Stimulated activated naive CD8-positive, alpha-beta T cell treated with anti-CD3 and anti-CD28 coated beads, Interleukin-15, amount 100 ng/mL, for 72 hours (primary cell): ENCODE data around the gene DDAH1.

Experiments
- ATAC-seq: fragments of 150-1000 bp; cut with Tn5 transposase; 2 replicates; pipeline ENCODE4 v1.10.0; 2021; ENCODE audit warnings: mild to moderate bottlenecking, moderate library complexity
- DNase-seq, 2 donors: peaks; one replicate each; pipeline ENCODE4 v3.0.0; 2021 to 2022
- H3K27ac Mint-ChIP-seq, 2 donors: one replicate each; pipeline ENCODE4 v1.8.0; 2022; ENCODE audit warnings: mild to moderate bottlenecking in 2 of 2, mixed read lengths in 2 of 2, moderate library complexity in 2 of 2
- H3K27me3 Mint-ChIP-seq: one replicate; pipeline ENCODE4 v1.8.0; 2022; ENCODE audit warnings: mixed read lengths
- H3K4me1 Mint-ChIP-seq: one replicate; pipeline ENCODE4 v1.8.0; 2022; ENCODE audit warnings: mild to moderate bottlenecking, mixed read lengths
- H3K4me3 Mint-ChIP-seq, 2 donors: one replicate each; pipeline ENCODE4 v1.8.0; 2022; ENCODE audit warnings: mild to moderate bottlenecking in 2 of 2, mixed read lengths in 2 of 2, moderate library complexity in 1 of 2
- H3K9me3 Mint-ChIP-seq, 2 donors: one replicate each; pipeline ENCODE4 v1.8.0; 2022; ENCODE audit warnings: mixed read lengths in 2 of 2

The DDAH1 gene

GRCh38 chr1:85397490-85398032 lies 67.4 kb downstream of the DDAH1 start:
- Mint-ChIP-seq H3K4me1 (no peaks in the 10 kb centered on the region), H3K27ac (no peak overlapping the region), H3K9me3 (no peaks in the 10 kb centered on the region), H3K4me3 (no peak overlapping the region), H3K27me3 (no peaks in the 10 kb centered on the region)
- DNase-seq, result no peak
- ATAC-seq, result no peak

DNA sequence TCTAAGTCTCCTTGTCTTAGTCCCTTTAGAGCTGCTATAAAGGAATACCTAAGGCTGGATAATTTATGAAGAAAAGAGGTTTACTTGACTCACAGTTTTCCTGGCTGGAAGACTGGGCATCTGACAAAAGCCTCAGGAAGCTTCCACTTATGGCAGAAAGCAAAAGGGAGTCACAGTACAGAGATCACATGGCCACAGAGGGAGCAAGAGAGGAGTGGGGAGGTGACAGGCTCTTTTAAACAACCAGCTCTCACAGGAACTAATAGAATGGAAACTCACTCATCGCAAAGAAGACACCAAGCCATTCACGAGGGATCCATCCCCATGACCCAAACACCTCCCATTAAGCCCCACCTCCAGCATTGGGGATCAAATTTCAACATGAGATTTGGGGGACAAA lies 68.8 kb downstream of the DDAH1 start:
- Mint-ChIP-seq H3K9me3 (no peaks in the 10 kb centered on the region), H3K27ac (no peak overlapping the region), H3K4me1 (no peaks in the 10 kb centered on the region), H3K4me3 (no peak overlapping the region), H3K27me3 (no peaks in the 10 kb centered on the region)
- DNase-seq (no peak), ATAC-seq (no peak)

- Mint-ChIP-seq H3K4me3 (no peak overlapping the region), H3K27ac (no peak overlapping the region), H3K9me3 (no peaks in the 10 kb centered on the region), H3K27me3 (no peaks in the 10 kb centered on the region), H3K4me1 (no peaks in the 10 kb centered on the region)
- DNase-seq (no peak), ATAC-seq (no peak)
These were observed 70.8 kb downstream of the DDAH1 start for GRCh38 chr1:85394130-85394529.

DNA sequence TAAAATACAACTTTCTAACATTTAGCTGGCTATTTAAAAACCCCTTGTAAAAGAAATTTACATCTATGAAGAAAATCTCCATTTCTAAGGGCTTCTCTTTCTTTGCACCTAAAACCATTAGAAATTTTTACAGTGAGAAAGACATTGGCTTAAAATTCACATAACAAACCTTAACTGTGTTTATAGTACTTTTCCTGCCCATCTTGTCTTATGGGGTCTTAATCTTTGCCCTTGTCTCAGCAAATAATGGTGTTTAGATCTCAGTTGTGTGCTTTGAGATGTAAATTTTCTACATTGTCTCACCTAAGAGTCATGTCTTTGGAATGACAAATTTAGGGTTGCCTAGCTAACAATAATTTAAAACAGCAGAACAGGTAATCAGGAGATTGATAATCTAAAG lies 71.5 kb downstream of the DDAH1 start:
- Mint-ChIP-seq H3K9me3 (no peaks in the 10 kb centered on the region), H3K4me3 (no peak overlapping the region)
- no peak for DNase-seq

GRCh38 chr1:85388416-85388815 lies 76.5 kb downstream of the DDAH1 start:
- no peak overlapping the region for H3K27ac Mint-ChIP-seq
- no peak overlapping the region for H3K4me3 Mint-ChIP-seq
- H3K4me1 Mint-ChIP-seq, result no peaks in the 10 kb centered on the region
- H3K9me3 Mint-ChIP-seq, result peaks cover 8 to 13% of the 10 kb centered on the region in 2 donors
- H3K27me3 Mint-ChIP-seq, result peaks cover 10% of the 10 kb centered on the region
- DNase-seq (no peak), ATAC-seq (no peak)

More for the DNA sequence above, 71.5 kb downstream of the DDAH1 start:
- Mint-ChIP-seq H3K4me1 (no peaks in the 10 kb centered on the region), H3K27ac (no peak overlapping the region), H3K27me3 (no peaks in the 10 kb centered on the region)
- ATAC-seq, result no peak

GRCh38 chr1:85387781-85388180 lies 77.2 kb downstream of the DDAH1 start:
- DNase-seq (no peak), ATAC-seq (no peak)
- H3K27me3 Mint-ChIP-seq, result peaks cover 10% of the 10 kb centered on the region
- H3K9me3 Mint-ChIP-seq, result peaks cover 8 to 13% of the 10 kb centered on the region in 2 donors
- H3K27ac Mint-ChIP-seq, result no peak overlapping the region
- no peaks in the 10 kb centered on the region for H3K4me1 Mint-ChIP-seq
- H3K4me3 Mint-ChIP-seq, result no peak overlapping the region

GRCh38 chr1:85386068-85386722 lies 78.8 kb downstream of the DDAH1 start:
- ATAC-seq, result no peak
- no peaks in the 10 kb centered on the region for H3K4me1 Mint-ChIP-seq
- no peak overlapping the region for H3K4me3 Mint-ChIP-seq
- H3K27me3 Mint-ChIP-seq, result peaks cover 10% of the 10 kb centered on the region
- no peak overlapping the region for H3K27ac Mint-ChIP-seq
- peaks cover 8 to 21% of the 10 kb centered on the region in 2 donors for H3K9me3 Mint-ChIP-seq
- DNase-seq, result no peak

DNA sequence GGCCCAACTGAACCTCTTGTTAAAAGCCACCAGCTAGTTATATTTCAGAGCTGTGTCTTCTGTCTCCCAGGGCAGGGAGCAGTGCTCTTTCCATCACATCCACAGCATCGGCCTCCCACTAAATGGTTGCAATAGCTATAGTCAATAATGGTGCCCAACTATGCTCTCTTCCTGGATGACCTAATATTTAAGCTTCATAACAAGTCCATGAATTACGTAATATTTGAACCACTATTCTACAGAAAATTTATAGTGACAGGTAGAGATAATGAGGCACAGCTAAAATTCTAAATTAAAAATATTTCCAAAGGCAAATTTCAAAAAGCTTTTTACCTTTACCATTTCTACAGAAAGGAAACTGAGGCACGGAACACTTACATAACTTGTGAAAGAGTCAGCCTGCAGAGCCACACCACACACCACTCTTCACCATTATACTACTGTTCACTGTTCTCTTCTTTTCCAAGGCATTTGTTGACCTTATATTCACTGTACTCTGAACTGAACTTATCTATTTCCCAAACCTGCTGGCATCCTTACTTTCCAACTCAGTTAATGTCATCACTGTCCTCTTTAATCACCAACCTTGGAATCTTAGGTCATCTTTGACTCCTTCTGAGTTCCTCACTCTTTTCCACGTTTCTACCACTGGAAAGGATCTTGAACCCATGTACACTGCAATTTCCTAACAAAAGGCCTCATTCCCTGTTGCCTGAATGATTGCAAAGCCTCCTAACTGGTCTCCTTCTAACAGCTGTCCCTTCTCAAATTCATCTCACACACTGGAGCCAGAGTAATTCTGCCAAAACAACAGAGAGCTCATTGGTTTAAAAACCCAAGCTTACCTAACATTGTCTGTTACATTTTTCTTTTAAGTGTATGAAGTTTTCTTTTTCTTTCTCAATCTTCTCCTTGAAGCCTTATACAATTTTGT lies 85.5 kb downstream of the DDAH1 start:
- Mint-ChIP-seq H3K4me3 (no peak overlapping the region), H3K27me3 (peaks cover 7% of the 10 kb centered on the region), H3K4me1 (no peaks in the 10 kb centered on the region), H3K27ac (no peak overlapping the region), H3K9me3 (peaks cover 0 to 8% of the 10 kb centered on the region in 2 donors)
- DNase-seq, result no peak
- ATAC-seq, result no peak

DNA sequence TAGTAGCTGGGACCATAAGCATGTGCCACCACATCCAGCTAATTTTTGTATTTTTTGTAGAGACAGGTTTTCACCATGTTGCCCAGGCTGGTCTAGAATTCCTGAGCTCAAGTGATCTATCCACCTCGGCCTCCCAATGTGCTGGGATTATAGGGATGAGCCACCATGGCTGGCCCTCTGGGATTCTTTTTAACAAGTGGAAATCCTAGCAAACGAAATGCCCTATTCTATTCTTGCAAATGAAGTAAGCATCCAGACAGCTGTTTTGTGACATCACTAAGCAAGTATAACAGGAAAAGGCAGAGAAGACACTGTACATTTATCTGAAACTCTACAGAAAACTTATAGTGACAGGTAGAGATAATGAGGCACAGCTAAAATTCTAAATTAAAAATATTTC lies 86.4 kb downstream of the DDAH1 start:
- Mint-ChIP-seq H3K4me1 (no peaks in the 10 kb centered on the region), H3K27me3 (peaks cover 10% of the 10 kb centered on the region), H3K27ac (no peak overlapping the region), H3K4me3 (no peak overlapping the region), H3K9me3 (peaks cover 0 to 8% of the 10 kb centered on the region in 2 donors)
- DNase-seq (no peak), ATAC-seq (no peak)

GRCh38 chr1:85376356-85376755 lies 88.6 kb downstream of the DDAH1 start:
- no peak for ATAC-seq
- H3K27me3 Mint-ChIP-seq, result peaks cover 15% of the 10 kb centered on the region
- H3K27ac Mint-ChIP-seq, result no peak overlapping the region
- no peaks in the 10 kb centered on the region for H3K9me3 Mint-ChIP-seq
- no peak overlapping the region for H3K4me3 Mint-ChIP-seq
- H3K4me1 Mint-ChIP-seq, result no peaks in the 10 kb centered on the region
- DNase-seq, result no peak

GRCh38 chr1:85375493-85375892 lies 89.5 kb downstream of the DDAH1 start:
- DNase-seq, result no peak
- no peaks in the 10 kb centered on the region for H3K9me3 Mint-ChIP-seq
- no peak overlapping the region for H3K4me3 Mint-ChIP-seq
- no peaks in the 10 kb centered on the region for H3K4me1 Mint-ChIP-seq
- no peak for ATAC-seq
- H3K27me3 Mint-ChIP-seq, result peaks cover 15% of the 10 kb centered on the region
- H3K27ac Mint-ChIP-seq, result no peak overlapping the region

DNA sequence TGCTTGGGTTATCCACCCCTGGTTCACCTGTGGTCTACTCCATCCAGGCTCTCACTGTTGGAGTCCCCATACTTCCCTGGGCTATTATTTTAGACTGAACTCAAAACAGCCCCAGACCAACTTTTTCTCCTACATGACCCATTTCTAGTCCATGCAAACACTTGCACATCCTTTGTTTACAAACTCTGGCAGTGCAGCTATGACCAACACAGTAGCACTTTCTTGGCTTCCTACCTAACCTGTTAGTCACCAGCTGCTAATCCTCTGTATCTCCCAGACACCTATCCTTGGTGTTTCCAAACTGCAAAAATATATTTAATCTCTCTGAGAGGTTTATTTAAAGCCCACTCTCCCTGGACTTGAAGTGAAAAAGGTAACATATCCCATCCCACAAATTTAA lies 90.8 kb downstream of the DDAH1 start:
- DNase-seq (no peak), ATAC-seq (no peak)
- Mint-ChIP-seq H3K4me1 (no peaks in the 10 kb centered on the region), H3K27ac (no peak overlapping the region), H3K4me3 (no peak overlapping the region), H3K9me3 (no peaks in the 10 kb centered on the region), H3K27me3 (peaks cover 15% of the 10 kb centered on the region)

- no peak for DNase-seq
- peaks cover 15% of the 10 kb centered on the region for H3K27me3 Mint-ChIP-seq
- no peaks in the 10 kb centered on the region for H3K4me1 Mint-ChIP-seq
- H3K9me3 Mint-ChIP-seq, result no peaks in the 10 kb centered on the region
- no peak overlapping the region for H3K4me3 Mint-ChIP-seq
- no peak overlapping the region for H3K27ac Mint-ChIP-seq
- no peak for ATAC-seq
These were observed 91.6 kb downstream of the DDAH1 start for GRCh38 chr1:85373378-85373708.

GRCh38 chr1:85372683-85373377 lies 92.1 kb downstream of the DDAH1 start:
- Mint-ChIP-seq H3K4me3 (no peak overlapping the region), H3K27me3 (peaks cover 15% of the 10 kb centered on the region), H3K27ac (no peak overlapping the region), H3K4me1 (no peaks in the 10 kb centered on the region), H3K9me3 (no peaks in the 10 kb centered on the region)
- DNase-seq (no peak), ATAC-seq (no peak)

GRCh38 chr1:85371021-85371420 lies 93.9 kb downstream of the DDAH1 start:
- H3K27me3 Mint-ChIP-seq, result peaks cover 15% of the 10 kb centered on the region
- no peak overlapping the region for H3K4me3 Mint-ChIP-seq
- H3K27ac Mint-ChIP-seq, result no peak overlapping the region
- DNase-seq (no peak), ATAC-seq (no peak)
- no peaks in the 10 kb centered on the region for H3K9me3 Mint-ChIP-seq
- no peaks in the 10 kb centered on the region for H3K4me1 Mint-ChIP-seq
